WERI-Rb-1 (cell line): Measurements from ENCODE around the gene KIAA1671.
"Not testable (repeated sequence)": the region's sequence is repeated elsewhere in the genome, so short reads cannot be mapped to it uniquely, and the experiment has no call there.

Source experiments
- DNase-seq: peaks from one replicate; pipeline ENCODE4 v3.0.0-alpha.2; 2020
- H3K27ac ChIP-seq: fragments of 250-450 bp; sonication (Bioruptor Pico); 2 replicates; pipeline ENCODE4 v1.5.1; 2020; ENCODE audit warnings: mild to moderate bottlenecking, moderate library complexity
- H3K27me3 ChIP-seq: fragments of 250-450 bp; sonication (Bioruptor Pico); 2 replicates; pipeline ENCODE4 v1.5.1; 2021; ENCODE audit warnings: mild to moderate bottlenecking, low read depth, moderate library complexity; ENCODE audit not compliant: insufficient read depth, severe bottlenecking
- H3K36me3 ChIP-seq: fragments of 250-450 bp; sonication (Bioruptor Pico); 2 replicates; pipeline ENCODE4 v1.5.1; 2020; ENCODE audit warnings: mild to moderate bottlenecking, moderate library complexity
- H3K4me3 ChIP-seq: 2 replicates; pipeline ENCODE4 v1.5.1; 2011; ENCODE audit warnings: low read depth, mild to moderate bottlenecking, control low read depth, low read length
- H3K9me3 ChIP-seq: fragments of 250-450 bp; sonication (Bioruptor Pico); 2 replicates; pipeline ENCODE4 v1.5.1; 2021; ENCODE audit warnings: mild to moderate bottlenecking, moderate library complexity; ENCODE audit not compliant: severe bottlenecking
- CTCF ChIP-seq: IDR thresholded peaks from 2 replicates; pipeline ENCODE4 v1.5.1; 2011; ENCODE audit warnings: low read depth, mild to moderate bottlenecking, control low read depth, inconsistent platforms, low read length

Gene KIAA1671

GRCh38 chr22:24951942-24952836, at the start of gene KIAA1671:
Gene KIAA1671 (plus strand): TSS chr22:24952716. CDS start chr22:25028000, 75,284 bp downstream.
- Histone ChIP-seq H3K4me3 (peak within 1 kb of the TSS; percentile 56), H3K27ac (peak within 1 kb of the TSS; percentile 67)
- peak; percentile 92 for DNase-seq

GRCh38 chr22:24905909-24906308, 46.6 kb upstream of the KIAA1671 start:
- H3K27ac ChIP-seq: no peak overlapping the region
- H3K36me3 ChIP-seq: no peaks in the 10 kb centered on the region
- TF ChIP-seq CTCF: no peak
- peaks cover 9% of the 10 kb centered on the region for H3K9me3 ChIP-seq
- H3K4me3 ChIP-seq: no peak overlapping the region
- no peaks in the 10 kb centered on the region for H3K27me3 ChIP-seq
- DNase-seq: no peak

More at GRCh38 chr22:24951942-24952836, at the start of gene KIAA1671:
- Histone ChIP-seq H3K36me3 (no peaks in the 10 kb centered on the region; the same call in 1 of the 2 replicates), H3K27me3 (no peaks in the 10 kb centered on the region), H3K9me3 (no peaks in the 10 kb centered on the region)
- peak; percentile 95 for TF ChIP-seq CTCF

- H3K36me3 ChIP-seq, H3K4me3 ChIP-seq, DNase-seq, H3K27me3 ChIP-seq, H3K9me3 ChIP-seq, H3K27ac ChIP-seq: not testable (repeated sequence)
Measured at GRCh38 chr22:24907101-24907500, 45.4 kb upstream of the KIAA1671 start.

GRCh38 chr22:24920029-24920428, 32.5 kb upstream of the KIAA1671 start:
- Histone ChIP-seq H3K4me3 (no peak overlapping the region), H3K27ac (no peak overlapping the region), H3K36me3 (no peaks in the 10 kb centered on the region), H3K9me3 (no peaks in the 10 kb centered on the region), H3K27me3 (no peaks in the 10 kb centered on the region)
- no peak for DNase-seq
- TF ChIP-seq CTCF: no peak

GRCh38 chr22:24925586-24926427, 26.7 kb upstream of the KIAA1671 start:
- no peaks in the 10 kb centered on the region for H3K9me3 ChIP-seq
- H3K27ac ChIP-seq: no peak overlapping the region
- no peak overlapping the region for H3K4me3 ChIP-seq
- H3K36me3 ChIP-seq: no peaks in the 10 kb centered on the region
- H3K27me3 ChIP-seq: no peaks in the 10 kb centered on the region
- DNase-seq: no peak
- no peak for TF ChIP-seq CTCF

- no peak overlapping the region for H3K4me3 ChIP-seq
- no peak for TF ChIP-seq CTCF
- no peaks in the 10 kb centered on the region for H3K36me3 ChIP-seq
Measured at GRCh38 chr22:24926428-24926725, 26.1 kb upstream of the KIAA1671 start.

More at GRCh38 chr22:24926428-24926725, 26.1 kb upstream of the KIAA1671 start:
- H3K9me3 ChIP-seq: no peaks in the 10 kb centered on the region
- no peaks in the 10 kb centered on the region for H3K27me3 ChIP-seq
- DNase-seq: no peak
- H3K27ac ChIP-seq: no peak overlapping the region
